Left lung (tissue), 14 donors: ENCODE measurements around the gene CMTM1. TPM values are rescaled to one million over a fixed set of nuclear protein-coding genes. Genes with fewer than 3 reads are reported as not detected.

ENCODE experiments used
- ATAC-seq: fragments of 200-7000 bp; cut with Tn5 transposase; one replicate; pipeline ENCODE4 v1.9.1; 2020; ENCODE audit warnings: moderate library complexity
- DNase-seq, 4 donors: peaks; one replicate each; pipeline ENCODE4 v3.0.0-alpha.2; 2013 to 2020
- H3K27ac ChIP-seq, 2 donors: fragments of 200-600 bp; sonication (generic) in 1 of 2; one replicate each; pipeline versions ENCODE4 v1.5.0 to v1.8.0; 2020 to 2021
- H3K27me3 ChIP-seq, 2 donors: fragments of 200-600 bp; sonication (generic) in 1 of 2; one replicate each; pipeline versions ENCODE4 v1.5.0 to v1.8.0; 2020 to 2021
- H3K36me3 ChIP-seq, 2 donors: fragments of 200-600 bp; sonication (generic) in 1 of 2; one replicate each; pipeline versions ENCODE4 v1.5.0 to v1.8.0; 2020 to 2021
- H3K4me1 ChIP-seq, 2 donors: fragments of 200-600 bp; one replicate each; pipeline ENCODE4 v1.8.0; 2021
- H3K4me3 ChIP-seq, 2 donors: fragments of 200-600 bp; sonication (generic) in 1 of 2; one replicate each; pipeline versions ENCODE4 v1.5.0 to v1.8.0; 2020 to 2021; ENCODE audit warnings: mild to moderate bottlenecking in 1 of 2
- H3K9me3 ChIP-seq, 2 donors: fragments of 200-600 bp; sonication (generic) in 1 of 2; one replicate each; pipeline versions ENCODE4 v1.5.0 to v1.8.0; 2020 to 2021
- CTCF ChIP-seq, 2 donors: fragments of 200-600 bp; sonication (generic) in 1 of 2; IDR thresholded peaks; one replicate each; pipeline versions ENCODE4 v1.5.0 to v1.8.0; 2021; ENCODE audit warnings: antibody characterized with exemption in 2 of 2
- intact Hi-C, 2 donors: fragments of 100-400 bp; cut with DNase I; formaldehyde crosslinking; loops; one replicate each; pipeline versions ENCODE4 v1.11.2 to v1.14.2; 2022
- long read RNA-seq, 12 donors: library from polyadenylated mRNA in 2 of 12; unstranded in 2 of 12; transcript quantifications; one replicate each; pipeline ENCODE4 v2.0.0 and lab custom pipeline, GENCODE V29; 2019 to 2026
- polyA plus RNA-seq, 6 donors: library from polyadenylated mRNA; unstranded; fragments of 120-200 nt; gene quantifications; one replicate each; pipeline ENCODE4 v1.2.1, GENCODE V29; 2013; ENCODE audit not compliant: insufficient read length in 6 of 6
- total RNA-seq, 2 donors: library from RNA; stranded (reverse); fragmentation: NEBNext Ultra II Directional; extraction: Animal tissue kit (Norgen Biotek cat#: 25700); gene quantifications; one replicate each; pipeline ENCODE4 v1.2.1, GENCODE V29; 2021
- donor health status: DM: no; HTN: yes; CAD: no.
- donor health status: DM: no; HTN: no; CAD: no.

Gene CMTM1
- 10 to 100 TPM in 1 of 2 donors, 1 to 10 TPM in 1; 5.7 to 10.0 TPM for total RNA-seq
- 10 to 100 TPM in 1 of 6 donors, 1 to 10 TPM in 5; 7.4 to 10.1 (median 9.5) TPM for polyA plus RNA-seq
- long read RNA-seq, donor 1: 0 reads
- long read RNA-seq, donor 2: 0 reads
- long read RNA-seq, donor 3: 0 reads
- long read RNA-seq, donor 4: 0 reads
- long read RNA-seq, donor 5: 0 reads
- long read RNA-seq, donor 6: 0 reads
- long read RNA-seq, donor 7: 0 reads
- long read RNA-seq, donor 8: 0 reads
- long read RNA-seq, donor 9: 0 reads
- long read RNA-seq, donor 10: 0 reads
- long read RNA-seq, donor 11: 0 reads
- long read RNA-seq, donor 12: 0 reads

GRCh38 chr16:66566051-66566901 lies at the start of gene CMTM1:
CMTM1 (plus strand) TSS chr16:66566439; CDS start chr16:66566514, 75 bp downstream.
- H3K36me3 ChIP-seq: peaks cover 0 to 61% of the 10 kb centered on the region in 2 donors
- no peak for TF ChIP-seq CTCF (IDR thresholded peaks at IDR 0.05)
- no peak for DNase-seq
- no peaks in the 10 kb centered on the region for H3K9me3 ChIP-seq
- H3K4me3 ChIP-seq: no peak within 1 kb of the TSS
- no peak for ATAC-seq
- no peaks in the 10 kb centered on the region for H3K27me3 ChIP-seq
- peaks cover 0 to 28% of the 10 kb centered on the region in 2 donors for H3K4me1 ChIP-seq
- no peak within 1 kb of the TSS for H3K27ac ChIP-seq
- intact Hi-C loops: no loop called here

GRCh38 chr16:66516509-66516807 lies 49.8 kb upstream of the CMTM1 start:
- peak overlapping the region in 1 of 2 donors; percentile 17 for H3K4me3 ChIP-seq
- DNase-seq (no peak), ATAC-seq (no peak)
- H3K27me3 ChIP-seq: no peaks in the 10 kb centered on the region
- no peaks in the 10 kb centered on the region for H3K9me3 ChIP-seq
- intact Hi-C loops: no loop called here
- H3K4me1 ChIP-seq: peaks cover 53 to 93% of the 10 kb centered on the region in 2 donors
- TF ChIP-seq CTCF (IDR thresholded peaks at IDR 0.05): no peak
- no peaks in the 10 kb centered on the region for H3K36me3 ChIP-seq
- peak overlapping the region; percentile 92 to 99 for H3K27ac ChIP-seq

- no peak for TF ChIP-seq CTCF (IDR thresholded peaks at IDR 0.05)
- H3K36me3 ChIP-seq: no peaks in the 10 kb centered on the region
- DNase-seq (peak; percentile 81 to 98 (median 96)), ATAC-seq (peak; percentile 91)
- no peaks in the 10 kb centered on the region for H3K9me3 ChIP-seq
- no peaks in the 10 kb centered on the region for H3K27me3 ChIP-seq
- peak overlapping the region; percentile 96 to 99 for H3K27ac ChIP-seq
- intact Hi-C loops: no loop called here
- peaks cover 52 to 93% of the 10 kb centered on the region in 2 donors for H3K4me1 ChIP-seq
- peak overlapping the region; percentile 2 to 40 for H3K4me3 ChIP-seq
These were observed 49.2 kb upstream of the CMTM1 start for GRCh38 chr16:66516808-66517585.

- H3K4me3 ChIP-seq: peak overlapping the region in 1 of 2 donors; percentile 40
- no peaks in the 10 kb centered on the region for H3K9me3 ChIP-seq
- intact Hi-C loops: no loop called here
- peaks cover 50 to 93% of the 10 kb centered on the region in 2 donors for H3K4me1 ChIP-seq
- peak overlapping the region; percentile 96 to 99 for H3K27ac ChIP-seq
- DNase-seq (no peak), ATAC-seq (no peak)
- no peaks in the 10 kb centered on the region for H3K36me3 ChIP-seq
- H3K27me3 ChIP-seq: no peaks in the 10 kb centered on the region
- TF ChIP-seq CTCF (IDR thresholded peaks at IDR 0.05): no peak
These were observed 48.5 kb upstream of the CMTM1 start for GRCh38 chr16:66517586-66518263.
